OCI-LY3 (cell line): ENCODE data around the gene RAD17.
"Not testable (repeated sequence)": the region's sequence is repeated elsewhere in the genome, so short reads cannot be mapped to it uniquely, and the experiment has no call there.

Source experiments
- H2AFZ ChIP-seq: fragments of 200-600, 300-600 bp; shearing (Covaris generic); 2 replicates; pipeline ENCODE4 v1.6.0; 2014; ENCODE audit warnings: antibody characterized with exemption, low read depth, low read length
- H3K27ac ChIP-seq: fragments of 200-600, 300-600 bp; sonication (generic); 2 replicates; pipeline ENCODE4 v1.5.1; 2014; ENCODE audit warnings: mild to moderate bottlenecking, low read length, moderate library complexity, mixed read lengths
- H3K27me3 ChIP-seq: fragments of 200-600, 300-600 bp; sonication (generic); 2 replicates; pipeline ENCODE4 v1.6.1; 2014; ENCODE audit warnings: low read depth, low read length, mixed read lengths
- H3K36me3 ChIP-seq: fragments of 200-600, 300-600 bp; sonication (generic); replicated peaks from 2 replicates; pipeline ENCODE3; 2014; ENCODE audit warnings: low read depth, low read length, mixed read lengths
- H3K4me1 ChIP-seq: fragments of 300-600, 200-600 bp; sonication (generic); 2 replicates; pipeline ENCODE4 v1.6.1; 2014; ENCODE audit warnings: low read length, mixed read lengths
- H3K4me2 ChIP-seq: fragments of 200-600, 300-600 bp; sonication (generic); 2 replicates; pipeline ENCODE4 v1.6.1; 2014; ENCODE audit warnings: low read length, mixed read lengths
- H3K4me3 ChIP-seq: fragments of 300-600, 200-600 bp; sonication (generic); 2 replicates; pipeline ENCODE4 v1.5.1; 2014; ENCODE audit warnings: antibody characterized with exemption, mild to moderate bottlenecking, low read length, moderate library complexity
- H3K79me2 ChIP-seq: fragments of 300-600, 200-600 bp; shearing (Covaris generic); 2 replicates; pipeline ENCODE4 v1.6.1; 2014; ENCODE audit warnings: mild to moderate bottlenecking, low read length, mixed read lengths
- H3K9ac ChIP-seq: fragments of 300-600, 200-600 bp; shearing (Covaris generic); 2 replicates; pipeline ENCODE4 v1.6.0; 2014; ENCODE audit warnings: mild to moderate bottlenecking, low read length, moderate library complexity
- H3K9me3 ChIP-seq: fragments of 200-600, 300-600 bp; shearing (Covaris generic); 2 replicates; pipeline ENCODE4 v1.6.1; 2014; ENCODE audit warnings: low read length, mixed read lengths; ENCODE audit not compliant: insufficient read depth
- H4K20me1 ChIP-seq: fragments of 200-600, 300-600 bp; sonication (generic); 2 replicates; pipeline ENCODE4 v1.6.1; 2016; ENCODE audit warnings: low read length, mixed read lengths; ENCODE audit not compliant: insufficient read depth
- EZH2phosphoT487 ChIP-seq: fragments of 200-600 bp; shearing (Covaris generic); IDR thresholded peaks from 2 replicates; pipeline ENCODE4 v1.6.1; 2018; ENCODE audit warnings: antibody characterized with exemption, mixed run types, low read depth
- TF ChIP-seq, protein P1 (sequence below): fragments of 200-600, 300-600 bp; sonication (generic); IDR thresholded peaks from 2 replicates; pipeline ENCODE4 v1.5.1; 2014; ENCODE audit warnings: antibody characterized with exemption, low read length, low read depth

The RAD17 gene

DNA sequence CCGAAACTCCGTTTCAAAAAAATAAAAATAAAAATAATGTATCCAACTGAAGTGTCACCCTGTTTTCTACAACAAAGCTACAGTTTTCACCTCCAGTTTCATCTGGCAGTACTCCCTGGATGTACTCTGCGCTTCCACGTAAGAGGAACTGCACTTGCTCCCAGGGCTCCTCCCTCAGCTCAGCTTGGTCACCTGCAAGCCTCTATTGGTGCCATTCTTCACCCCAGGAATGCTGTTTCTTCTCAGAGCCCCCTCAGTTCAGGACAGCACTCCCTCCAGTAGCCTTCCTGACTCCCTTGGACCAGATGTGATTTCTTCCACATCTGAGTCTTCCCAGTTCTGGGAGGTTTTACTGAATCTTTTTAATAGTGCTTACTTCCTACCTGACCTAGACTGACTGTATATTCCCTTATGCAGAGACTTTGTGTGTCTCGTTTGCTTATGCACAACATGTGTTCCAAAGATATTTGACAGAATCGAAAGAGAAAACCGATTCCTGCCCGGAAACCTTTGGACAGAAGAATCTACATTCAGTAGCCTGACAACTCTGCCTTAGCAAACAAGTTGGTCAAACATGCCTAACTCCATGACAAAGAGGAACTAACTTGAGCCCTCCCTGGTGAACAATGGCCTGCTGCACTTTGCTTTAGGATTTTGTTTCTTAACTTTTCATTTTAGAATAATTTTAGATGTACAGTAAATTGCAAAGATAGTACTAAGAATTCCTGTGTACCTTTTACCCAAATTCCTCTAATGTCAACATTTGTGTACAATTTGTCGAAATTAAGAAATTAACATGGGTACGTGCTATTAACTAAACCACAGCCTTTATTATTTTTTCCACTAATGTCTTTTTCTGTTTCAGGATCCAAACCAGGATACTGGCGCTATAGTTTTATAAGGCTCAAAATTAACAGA, 37.8 kb upstream of the RAD17 start:
- TF ChIP-seq, protein P1, sequence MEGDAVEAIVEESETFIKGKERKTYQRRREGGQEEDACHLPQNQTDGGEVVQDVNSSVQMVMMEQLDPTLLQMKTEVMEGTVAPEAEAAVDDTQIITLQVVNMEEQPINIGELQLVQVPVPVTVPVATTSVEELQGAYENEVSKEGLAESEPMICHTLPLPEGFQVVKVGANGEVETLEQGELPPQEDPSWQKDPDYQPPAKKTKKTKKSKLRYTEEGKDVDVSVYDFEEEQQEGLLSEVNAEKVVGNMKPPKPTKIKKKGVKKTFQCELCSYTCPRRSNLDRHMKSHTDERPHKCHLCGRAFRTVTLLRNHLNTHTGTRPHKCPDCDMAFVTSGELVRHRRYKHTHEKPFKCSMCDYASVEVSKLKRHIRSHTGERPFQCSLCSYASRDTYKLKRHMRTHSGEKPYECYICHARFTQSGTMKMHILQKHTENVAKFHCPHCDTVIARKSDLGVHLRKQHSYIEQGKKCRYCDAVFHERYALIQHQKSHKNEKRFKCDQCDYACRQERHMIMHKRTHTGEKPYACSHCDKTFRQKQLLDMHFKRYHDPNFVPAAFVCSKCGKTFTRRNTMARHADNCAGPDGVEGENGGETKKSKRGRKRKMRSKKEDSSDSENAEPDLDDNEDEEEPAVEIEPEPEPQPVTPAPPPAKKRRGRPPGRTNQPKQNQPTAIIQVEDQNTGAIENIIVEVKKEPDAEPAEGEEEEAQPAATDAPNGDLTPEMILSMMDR, result no peak
- TF ChIP-seq EZH2phosphoT487, result no peak
- Histone ChIP-seq H3K9ac (peak overlapping the region; percentile 82), H3K4me1 (peaks cover 5% of the 10 kb centered on the region; the same call in 1 of the 2 replicates), H3K79me2 (no peaks in the 10 kb centered on the region), H3K4me2 (peak overlapping the region; percentile 84), H3K36me3 (no peaks in the 10 kb centered on the region), H3K9me3 (no peaks in the 10 kb centered on the region), H3K4me3 (peak overlapping the region; percentile 89), H2AFZ (peak overlapping the region; percentile 83), H4K20me1 (no peaks in the 10 kb centered on the region), H3K27me3 (no peaks in the 10 kb centered on the region), H3K27ac (no peak overlapping the region)

DNA sequence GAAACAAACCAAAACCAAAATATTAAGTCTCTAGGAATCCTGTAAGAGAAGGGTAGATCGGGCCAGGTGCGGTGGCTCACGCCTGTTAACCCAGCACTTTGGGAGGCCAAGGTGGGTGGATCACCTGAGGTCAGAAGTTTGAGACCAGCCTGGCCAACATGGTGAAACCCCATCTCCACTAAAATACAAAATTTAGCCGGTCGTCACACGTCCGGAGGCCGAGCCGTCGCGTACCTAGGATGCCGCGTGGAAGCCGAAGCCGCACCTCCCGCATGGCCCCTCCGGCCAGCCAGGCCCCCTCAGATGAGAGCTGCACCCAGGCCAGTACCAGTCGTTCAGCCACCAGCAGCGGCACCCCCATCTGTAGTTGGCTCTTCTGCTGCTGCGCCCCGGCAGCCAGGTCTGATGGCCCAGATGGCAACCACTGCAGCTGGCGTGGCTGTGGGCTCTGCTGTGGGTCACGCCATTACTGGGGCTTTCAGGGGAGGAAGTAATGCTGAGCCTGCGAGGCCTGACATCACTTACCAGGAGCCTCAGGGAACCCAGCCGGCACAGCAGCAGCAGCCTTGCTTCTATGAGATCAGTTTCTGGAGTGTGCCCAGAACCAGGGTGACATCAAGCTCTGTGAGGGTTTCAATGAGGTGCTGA, 35.8 kb upstream of the RAD17 start:
- H2AFZ ChIP-seq, H4K20me1 ChIP-seq, H3K9me3 ChIP-seq, H3K79me2 ChIP-seq, H3K9ac ChIP-seq, H3K4me2 ChIP-seq, H3K36me3 ChIP-seq, H3K27me3 ChIP-seq, H3K27ac ChIP-seq, H3K4me1 ChIP-seq, H3K4me3 ChIP-seq: not testable (repeated sequence)

- no peak overlapping the region for H3K9ac ChIP-seq
Measured at GRCh38 chr5:69334793-69335268, 34.8 kb upstream of the RAD17 start.

DNA sequence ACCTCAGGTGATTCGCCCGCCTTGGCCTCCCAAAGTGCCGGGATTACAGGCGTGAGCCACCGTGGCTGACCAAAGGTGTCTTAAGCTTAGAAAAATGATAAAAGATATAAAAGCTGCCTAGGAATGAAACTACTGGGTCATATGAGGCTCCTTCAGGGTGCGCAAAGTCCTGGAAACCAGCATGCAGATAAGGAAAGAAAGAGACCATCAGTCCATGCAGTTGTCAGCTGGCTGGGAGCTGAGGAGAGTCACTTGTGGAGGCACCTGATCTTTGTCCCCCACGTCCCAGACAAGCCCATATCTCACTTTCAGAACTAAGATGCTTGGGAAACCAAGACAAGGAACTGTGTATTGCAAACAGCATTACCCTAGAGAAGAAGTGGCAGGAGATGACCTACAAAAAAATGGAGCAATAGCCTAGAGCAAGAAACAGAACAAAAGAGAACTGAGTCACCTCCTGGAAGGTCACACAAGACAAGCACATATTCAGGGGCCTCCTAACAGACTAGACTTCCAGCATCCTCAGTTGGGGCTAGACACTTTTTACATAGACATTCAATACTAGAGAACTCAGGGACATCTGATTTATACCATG, 34.2 kb upstream of the RAD17 start:
- no peak overlapping the region for H2AFZ ChIP-seq
- H3K9me3 ChIP-seq, result no peaks in the 10 kb centered on the region
- H3K4me3 ChIP-seq, result no peak overlapping the region
- no peak overlapping the region for H3K4me2 ChIP-seq
- H4K20me1 ChIP-seq, result no peaks in the 10 kb centered on the region
- H3K36me3 ChIP-seq, result no peaks in the 10 kb centered on the region
- H3K4me1 ChIP-seq, result peaks cover 5% of the 10 kb centered on the region; the same call in 1 of the 2 replicates
- no peaks in the 10 kb centered on the region for H3K79me2 ChIP-seq
- no peak for TF ChIP-seq EZH2phosphoT487
- TF ChIP-seq, protein P1, result no peak
- no peak overlapping the region for H3K27ac ChIP-seq
- no peak overlapping the region for H3K9ac ChIP-seq
- no peaks in the 10 kb centered on the region for H3K27me3 ChIP-seq

More at GRCh38 chr5:69334793-69335268, 34.8 kb upstream of the RAD17 start:
- Histone ChIP-seq H3K79me2 (no peaks in the 10 kb centered on the region), H3K9me3 (no peaks in the 10 kb centered on the region), H3K4me3 (no peak overlapping the region), H2AFZ (no peak overlapping the region), H3K27ac (no peak overlapping the region), H4K20me1 (no peaks in the 10 kb centered on the region), H3K4me1 (peaks cover 5% of the 10 kb centered on the region; the same call in 1 of the 2 replicates), H3K36me3 (no peaks in the 10 kb centered on the region), H3K27me3 (no peaks in the 10 kb centered on the region), H3K4me2 (no peak overlapping the region)
- TF ChIP-seq EZH2phosphoT487, result no peak
- TF ChIP-seq, protein P1, result peak; percentile 40
